Progenitor cell of endocrine pancreas (in vitro differentiated cells): Measurements from ENCODE around the gene CNTNAP5. TPM values are rescaled to one million over a fixed set of nuclear protein-coding genes. Genes with fewer than 3 reads are reported as not detected.

Source experiments
- DNase-seq: peaks from one replicate; pipeline ENCODE4 v3.0.0; 2021; ENCODE audit warnings: low spot score; ENCODE audit not compliant: unreplicated experiment
- H3K27ac Mint-ChIP-seq: 2 replicates; pipeline ENCODE4 v1.8.0; 2021; ENCODE audit warnings: mild to moderate bottlenecking, moderate library complexity, mixed read lengths
- H3K27me3 Mint-ChIP-seq: 2 replicates; pipeline ENCODE4 v1.8.0; 2021; ENCODE audit warnings: mixed read lengths
- H3K36me3 Mint-ChIP-seq: 2 replicates; pipeline ENCODE4 v1.8.0; 2022; ENCODE audit warnings: mixed read lengths; ENCODE audit not compliant: insufficient read depth
- H3K4me1 Mint-ChIP-seq: 2 replicates; pipeline ENCODE4 v1.8.0; 2021; ENCODE audit warnings: low read depth, mixed read lengths
- H3K4me3 Mint-ChIP-seq: 2 replicates; pipeline ENCODE4 v1.8.0; 2021; ENCODE audit warnings: low read depth, mild to moderate bottlenecking, moderate library complexity, mixed read lengths
- H3K9me3 Mint-ChIP-seq: 2 replicates; pipeline ENCODE4 v1.8.0; 2021; ENCODE audit warnings: low read depth, mixed read lengths
- total RNA-seq: library from RNA; stranded (reverse); gene quantifications from 2 replicates; pipeline ENCODE4 v1.2.1, GENCODE V29; 2021
- TF ChIP-seq, protein P1 (sequence below): fragments of 200-600 bp; sonication (generic); IDR thresholded peaks from one replicate; pipeline ENCODE4 v1.5.0; 2021; ENCODE audit warnings: antibody characterized with exemption, mild to moderate bottlenecking; ENCODE audit not compliant: unreplicated experiment

Gene CNTNAP5
- total RNA-seq, 1 donor from 2014 or later, result 5.3 TPM

DNA sequence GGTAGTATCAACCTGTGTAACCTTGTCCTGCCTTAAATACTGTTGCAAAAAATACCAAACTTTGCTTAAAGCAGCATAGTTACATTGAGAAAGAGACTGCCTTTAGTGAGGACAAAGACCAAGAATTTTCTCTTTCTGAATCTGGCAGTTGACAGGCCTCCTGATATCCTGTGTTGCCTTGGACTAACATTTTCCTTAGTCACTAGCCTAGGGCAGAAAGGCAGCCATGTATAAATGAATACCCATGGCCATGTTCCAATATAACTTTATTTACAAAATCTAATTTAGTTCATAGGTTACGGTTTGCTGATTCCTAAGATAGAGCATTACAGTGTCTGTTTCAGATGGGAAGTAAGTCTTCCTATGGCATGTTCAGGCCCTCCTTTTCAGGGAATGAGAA, 895.4 kb downstream of the CNTNAP5 start:
- no peak for DNase-seq
- Mint-ChIP-seq H3K4me1 (peaks cover 5% of the 10 kb centered on the region), H3K27ac (no peak overlapping the region), H3K27me3 (no peaks in the 10 kb centered on the region), H3K36me3 (no peaks in the 10 kb centered on the region), H3K9me3 (no peaks in the 10 kb centered on the region), H3K4me3 (no peak overlapping the region)
- TF ChIP-seq, protein P1, sequence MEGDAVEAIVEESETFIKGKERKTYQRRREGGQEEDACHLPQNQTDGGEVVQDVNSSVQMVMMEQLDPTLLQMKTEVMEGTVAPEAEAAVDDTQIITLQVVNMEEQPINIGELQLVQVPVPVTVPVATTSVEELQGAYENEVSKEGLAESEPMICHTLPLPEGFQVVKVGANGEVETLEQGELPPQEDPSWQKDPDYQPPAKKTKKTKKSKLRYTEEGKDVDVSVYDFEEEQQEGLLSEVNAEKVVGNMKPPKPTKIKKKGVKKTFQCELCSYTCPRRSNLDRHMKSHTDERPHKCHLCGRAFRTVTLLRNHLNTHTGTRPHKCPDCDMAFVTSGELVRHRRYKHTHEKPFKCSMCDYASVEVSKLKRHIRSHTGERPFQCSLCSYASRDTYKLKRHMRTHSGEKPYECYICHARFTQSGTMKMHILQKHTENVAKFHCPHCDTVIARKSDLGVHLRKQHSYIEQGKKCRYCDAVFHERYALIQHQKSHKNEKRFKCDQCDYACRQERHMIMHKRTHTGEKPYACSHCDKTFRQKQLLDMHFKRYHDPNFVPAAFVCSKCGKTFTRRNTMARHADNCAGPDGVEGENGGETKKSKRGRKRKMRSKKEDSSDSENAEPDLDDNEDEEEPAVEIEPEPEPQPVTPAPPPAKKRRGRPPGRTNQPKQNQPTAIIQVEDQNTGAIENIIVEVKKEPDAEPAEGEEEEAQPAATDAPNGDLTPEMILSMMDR, result no peak

DNA sequence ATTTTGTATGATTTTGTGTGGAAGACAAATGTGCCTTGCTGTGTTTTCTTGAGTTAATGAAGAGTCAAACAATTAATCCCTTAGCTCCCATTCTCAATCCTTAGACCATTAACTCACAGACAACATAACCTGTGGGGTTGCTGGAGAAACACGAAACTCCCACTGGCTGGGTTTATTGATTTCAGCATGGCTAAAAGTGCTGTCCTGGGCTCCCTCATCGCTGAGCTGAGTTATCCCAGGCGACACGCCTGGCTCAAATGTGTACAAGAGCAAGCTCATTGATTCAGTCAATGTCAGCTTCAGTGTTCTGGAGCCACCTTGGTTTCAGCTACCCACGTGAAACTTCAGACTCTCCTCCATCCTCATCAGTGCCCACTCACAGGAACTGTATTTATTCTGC, 896.1 kb downstream of the CNTNAP5 start:
- Mint-ChIP-seq H3K27ac (no peak overlapping the region), H3K4me3 (no peak overlapping the region), H3K4me1 (peaks cover 5% of the 10 kb centered on the region), H3K9me3 (no peaks in the 10 kb centered on the region), H3K36me3 (no peaks in the 10 kb centered on the region), H3K27me3 (no peaks in the 10 kb centered on the region)
- TF ChIP-seq, protein P1, result no peak
- DNase-seq, result no peak

DNA sequence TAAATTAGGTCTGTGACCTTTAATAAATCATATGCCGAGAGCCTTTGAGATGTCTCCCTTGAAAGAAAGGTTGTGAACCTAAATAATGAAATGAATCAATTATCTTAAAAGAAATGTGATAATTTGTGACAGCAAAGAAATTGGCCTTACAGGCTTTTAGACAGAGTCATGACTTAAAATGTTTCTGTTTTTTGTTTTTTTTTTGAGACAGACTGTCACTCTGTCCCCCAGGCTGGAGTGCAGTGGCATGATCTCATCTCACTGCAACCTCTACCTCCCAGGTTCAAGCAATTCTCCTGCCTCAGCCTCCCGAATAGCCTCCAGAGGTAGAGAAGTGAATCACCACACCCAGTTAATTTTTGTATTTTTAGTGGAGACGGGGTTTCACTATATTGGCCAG, 898.0 kb downstream of the CNTNAP5 start:
- TF ChIP-seq, protein P1, result no peak
- H3K9me3 Mint-ChIP-seq, result peaks cover 6% of the 10 kb centered on the region
- H3K27ac Mint-ChIP-seq, result no peak overlapping the region
- no peak overlapping the region for H3K4me3 Mint-ChIP-seq
- no peaks in the 10 kb centered on the region for H3K27me3 Mint-ChIP-seq
- peaks cover 5% of the 10 kb centered on the region for H3K4me1 Mint-ChIP-seq
- DNase-seq, result no peak
- no peaks in the 10 kb centered on the region for H3K36me3 Mint-ChIP-seq

DNA sequence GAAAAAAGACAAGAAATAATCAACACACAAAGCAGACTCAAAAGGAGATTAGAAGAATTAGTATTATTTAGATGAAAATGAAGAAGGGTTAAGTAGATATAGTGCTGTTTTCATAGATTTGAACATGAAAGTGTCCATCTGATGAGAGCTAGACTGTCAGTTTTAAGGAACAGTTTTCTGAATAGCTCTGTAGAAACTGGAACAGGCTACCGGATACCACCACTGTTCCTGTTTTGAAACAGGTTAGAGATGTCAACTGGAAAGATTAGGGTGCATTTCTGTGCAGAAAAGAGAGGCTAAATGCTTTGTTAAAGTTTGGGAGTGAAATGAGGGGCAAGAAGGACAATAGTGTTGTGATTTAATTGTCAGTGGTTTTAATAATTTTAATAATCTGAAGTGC, 908.8 kb downstream of the CNTNAP5 start:
- H3K4me1 Mint-ChIP-seq, result no peaks in the 10 kb centered on the region
- H3K27ac Mint-ChIP-seq, result no peak overlapping the region
- H3K27me3 Mint-ChIP-seq, result peaks cover 2% of the 10 kb centered on the region
- H3K4me3 Mint-ChIP-seq, result no peak overlapping the region
- no peaks in the 10 kb centered on the region for H3K9me3 Mint-ChIP-seq
- DNase-seq, result no peak
- TF ChIP-seq, protein P1, result no peak
- no peaks in the 10 kb centered on the region for H3K36me3 Mint-ChIP-seq

DNA sequence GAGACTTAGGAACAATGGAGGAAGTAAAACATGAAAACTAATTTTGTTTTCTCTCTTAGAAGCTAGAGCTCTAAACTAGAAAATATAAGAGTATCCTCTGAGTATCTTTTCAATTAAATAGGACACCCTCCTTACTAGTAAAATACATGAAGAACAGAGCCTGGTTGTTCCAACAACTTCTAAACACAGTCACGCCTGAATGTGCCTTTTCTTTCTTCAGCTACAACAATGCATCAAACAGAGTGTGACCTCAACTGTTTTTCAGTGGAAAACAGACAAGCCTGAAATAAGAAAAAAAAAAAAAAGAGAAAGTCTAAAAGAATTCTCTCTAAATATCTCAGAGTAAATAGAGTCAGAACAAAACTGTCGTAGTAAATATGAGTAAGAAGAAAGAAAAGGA, 928.8 kb downstream of the CNTNAP5 start:
- DNase-seq, result no peak
- no peak overlapping the region for H3K4me3 Mint-ChIP-seq
- no peaks in the 10 kb centered on the region for H3K9me3 Mint-ChIP-seq
- TF ChIP-seq, protein P1, result no peak
- no peaks in the 10 kb centered on the region for H3K36me3 Mint-ChIP-seq
- H3K27ac Mint-ChIP-seq, result no peak overlapping the region
- no peaks in the 10 kb centered on the region for H3K4me1 Mint-ChIP-seq
- no peaks in the 10 kb centered on the region for H3K27me3 Mint-ChIP-seq
